Stimulated activated CD4-positive, alpha-beta T cell treated with anti-CD3 and anti-CD28 coated beads, TNF-alpha, amount 100 ng/mL, for 24 hours (primary cell): ENCODE measurements around the gene SEC14L1.

Experiments used
- DNase-seq, 3 experiments: peaks; one replicate each; pipeline ENCODE4 v3.0.0-alpha.2; 2020; ENCODE audit warnings: low read depth in 3 of 3

The SEC14L1 gene

GRCh38 chr17:77163001-77163400 lies 22.2 kb downstream of the SEC14L1 start:
- DNase-seq = no peak

GRCh38 chr17:77163511-77164280 lies 22.9 kb downstream of the SEC14L1 start:
- no peak for DNase-seq

- no peak for DNase-seq
These were observed 23.8 kb downstream of the SEC14L1 start for GRCh38 chr17:77164483-77165091.

- no peak for DNase-seq
These were observed 24.8 kb downstream of the SEC14L1 start for GRCh38 chr17:77165577-77165976.

- no peak for DNase-seq
These were observed 26.9 kb downstream of the SEC14L1 start for GRCh38 chr17:77167472-77168306.

GRCh38 chr17:77173104-77173503 lies 32.3 kb downstream of the SEC14L1 start:
- no peak for DNase-seq

GRCh38 chr17:77174928-77175661 lies 34.3 kb downstream of the SEC14L1 start:
- DNase-seq = no peak

- no peak for DNase-seq
These were observed 36.4 kb downstream of the SEC14L1 start for GRCh38 chr17:77177002-77177741.

GRCh38 chr17:77178050-77178449 lies 37.3 kb downstream of the SEC14L1 start:
- no peak for DNase-seq

- DNase-seq = no peak
These were observed 37.8 kb downstream of the SEC14L1 start for GRCh38 chr17:77178563-77178962.

- no peak for DNase-seq
These were observed 40.0 kb downstream of the SEC14L1 start for GRCh38 chr17:77180503-77181357.

- no peak for DNase-seq
These were observed 41.7 kb downstream of the SEC14L1 start for GRCh38 chr17:77182205-77183172.

GRCh38 chr17:77184474-77184873 lies 43.7 kb downstream of the SEC14L1 start:
- no peak for DNase-seq

- DNase-seq = no peak
These were observed 44.4 kb downstream of the SEC14L1 start for GRCh38 chr17:77185137-77185536.

- no peak for DNase-seq
These were observed 45.4 kb downstream of the SEC14L1 start for GRCh38 chr17:77186141-77186604.

- DNase-seq = no peak
These were observed 47.6 kb downstream of the SEC14L1 start for GRCh38 chr17:77188084-77189066.

- DNase-seq = no peak
These were observed 48.4 kb downstream of the SEC14L1 start for GRCh38 chr17:77189148-77189547.

- DNase-seq = no peak
These were observed 49.8 kb downstream of the SEC14L1 start for GRCh38 chr17:77190576-77190975.
